Neural progenitor cell (in vitro differentiated cells): Measurements from ENCODE around the gene ADCY3. TPM values are rescaled to one million over a fixed set of nuclear protein-coding genes. Genes with fewer than 3 reads are reported as not detected.

Experiments used
- DNase-seq: peaks from one replicate; pipeline ENCODE4 v3.0.0-alpha.2; 2016; ENCODE audit warnings: low spot score
- H2AFZ ChIP-seq: fragments of 200-600 bp; sonication (generic); replicated peaks from 2 replicates; pipeline ENCODE4 v1.6.1; 2016; ENCODE audit warnings: antibody characterized with exemption
- H3F3A ChIP-seq: fragments of 200-600 bp; sonication (generic); 2 replicates; pipeline ENCODE4 v1.6.1; 2016; ENCODE audit warnings: antibody characterized with exemption, low read depth
- H3K27ac ChIP-seq: fragments of 200-600 bp; sonication (generic); 2 replicates; pipeline ENCODE4 v1.5.1; 2016; ENCODE audit warnings: mild to moderate bottlenecking
- H3K27me3 ChIP-seq: fragments of 200-600 bp; sonication (generic); 2 replicates; pipeline ENCODE4 v1.6.1; 2016; ENCODE audit warnings: mild to moderate bottlenecking, moderate library complexity
- H3K36me3 ChIP-seq: fragments of 200-600 bp; sonication (generic); 2 replicates; pipeline ENCODE4 v1.5.1; 2016
- H3K4me1 ChIP-seq: fragments of 200-600 bp; sonication (generic); 2 replicates; pipeline ENCODE4 v1.6.1; 2016; ENCODE audit warnings: mixed run types
- H3K4me2 ChIP-seq: fragments of 200-600 bp; sonication (generic); 2 replicates; pipeline ENCODE4 v1.6.1; 2016
- H3K4me3 ChIP-seq: fragments of 200-600 bp; sonication (generic); 2 replicates; pipeline ENCODE4 v1.5.1; 2016
- H3K79me2 ChIP-seq: fragments of 200-600 bp; sonication (generic); 2 replicates; pipeline ENCODE4 v1.6.1; 2016; ENCODE audit warnings: low read depth
- H3K9ac ChIP-seq: fragments of 200-600 bp; sonication (generic); 2 replicates; pipeline ENCODE4 v1.6.1; 2016
- H3K9me3 ChIP-seq: fragments of 200-600 bp; sonication (generic); 2 replicates; pipeline ENCODE4 v1.5.1; 2016; ENCODE audit warnings: low read depth
- H4K20me1 ChIP-seq: fragments of 200-600 bp; sonication (generic); 2 replicates; pipeline ENCODE4 v1.6.1; 2016; ENCODE audit warnings: low read depth
- H3K27ac Mint-ChIP-seq: 3 replicates; pipeline ENCODE4 v1.8.0; 2021; ENCODE audit warnings: mixed read lengths
- H3K27me3 Mint-ChIP-seq: 2 replicates; pipeline ENCODE4 v1.8.0; 2022; ENCODE audit warnings: low read depth, mild to moderate bottlenecking, inconsistent platforms, moderate library complexity, mixed read lengths; ENCODE audit not compliant: insufficient read depth
- H3K36me3 Mint-ChIP-seq: 3 replicates; pipeline ENCODE4 v1.8.0; 2021; ENCODE audit warnings: mixed read lengths
- H3K4me1 Mint-ChIP-seq: 3 replicates; pipeline ENCODE4 v1.8.0; 2021; ENCODE audit warnings: mixed read lengths
- H3K4me3 Mint-ChIP-seq: 3 replicates; pipeline ENCODE4 v1.8.0; 2021; ENCODE audit warnings: mild to moderate bottlenecking, moderate library complexity, mixed read lengths
- H3K9me3 Mint-ChIP-seq: 3 replicates; pipeline ENCODE4 v1.8.0; 2020; ENCODE audit warnings: mixed read lengths
- EZH2 ChIP-seq: fragments of 200-600 bp; sonication (generic); IDR thresholded peaks from 2 replicates; pipeline ENCODE4 v1.6.1; 2017; ENCODE audit warnings: antibody characterized with exemption, mild to moderate bottlenecking, moderate library complexity
- EZH2phosphoT487 ChIP-seq: fragments of 200-600 bp; sonication (generic); IDR thresholded peaks from 2 replicates; pipeline ENCODE4 v1.6.1; 2017; ENCODE audit warnings: antibody characterized with exemption
- total RNA-seq: library from RNA; depleted of rRNA; stranded (reverse); fragments of >200 nt; gene quantifications from 2 replicates; pipeline ENCODE4 v1.2.3, GENCODE V29; 2015; ENCODE audit warnings: low replicate concordance
- TF ChIP-seq, protein P1 (sequence below): fragments of 200-600 bp; sonication (generic); IDR thresholded peaks from 2 replicates; pipeline ENCODE4 v1.5.1; 2017; ENCODE audit warnings: antibody characterized with exemption, mild to moderate bottlenecking

ADCY3 gene
- total RNA-seq, 1 donor from 2014 or later: 25.3 TPM

DNA sequence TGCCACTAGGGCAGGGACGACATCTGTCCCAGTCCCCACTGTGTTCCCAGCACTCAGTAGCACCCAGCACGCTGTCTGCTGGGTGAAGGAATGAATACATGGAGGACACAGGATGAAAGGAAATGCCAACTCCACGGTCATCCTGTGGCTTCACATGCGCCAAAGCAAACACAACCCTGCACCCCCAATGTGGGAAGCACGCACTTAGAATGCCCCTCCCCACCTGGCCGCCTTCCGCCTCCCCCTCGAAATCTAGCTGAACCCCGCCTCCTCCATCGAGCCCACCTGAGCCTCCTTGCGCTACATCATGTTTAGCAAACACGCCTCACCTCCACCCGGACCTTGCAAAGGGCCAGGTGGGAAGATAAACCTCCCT lies 33.9 kb downstream of the ADCY3 start:
- Mint-ChIP-seq H3K27me3 (peaks cover 3% of the 10 kb centered on the region), H3K4me1 (peaks cover 11% of the 10 kb centered on the region), H3K27ac (peak overlapping the region; percentile 78), H3K36me3 (peaks cover 13% of the 10 kb centered on the region), H3K4me3 (no peak overlapping the region), H3K9me3 (peaks cover 2% of the 10 kb centered on the region)
- Histone ChIP-seq H3K36me3 (no peaks in the 10 kb centered on the region), H3K4me3 (no peak overlapping the region), H2AFZ (no peak overlapping the region), H3K27me3 (no peaks in the 10 kb centered on the region), H3K27ac (no peak overlapping the region), H4K20me1 (no peaks in the 10 kb centered on the region), H3K4me1 (no peaks in the 10 kb centered on the region), H3K9me3 (no peaks in the 10 kb centered on the region), H3K4me2 (no peak overlapping the region), H3K79me2 (no peaks in the 10 kb centered on the region), H3K9ac (no peak overlapping the region), H3F3A (no peaks in the 10 kb centered on the region)
- DNase-seq: no peak
- no peak for TF ChIP-seq EZH2
- TF ChIP-seq EZH2phosphoT487: no peak
- TF ChIP-seq, protein P1, sequence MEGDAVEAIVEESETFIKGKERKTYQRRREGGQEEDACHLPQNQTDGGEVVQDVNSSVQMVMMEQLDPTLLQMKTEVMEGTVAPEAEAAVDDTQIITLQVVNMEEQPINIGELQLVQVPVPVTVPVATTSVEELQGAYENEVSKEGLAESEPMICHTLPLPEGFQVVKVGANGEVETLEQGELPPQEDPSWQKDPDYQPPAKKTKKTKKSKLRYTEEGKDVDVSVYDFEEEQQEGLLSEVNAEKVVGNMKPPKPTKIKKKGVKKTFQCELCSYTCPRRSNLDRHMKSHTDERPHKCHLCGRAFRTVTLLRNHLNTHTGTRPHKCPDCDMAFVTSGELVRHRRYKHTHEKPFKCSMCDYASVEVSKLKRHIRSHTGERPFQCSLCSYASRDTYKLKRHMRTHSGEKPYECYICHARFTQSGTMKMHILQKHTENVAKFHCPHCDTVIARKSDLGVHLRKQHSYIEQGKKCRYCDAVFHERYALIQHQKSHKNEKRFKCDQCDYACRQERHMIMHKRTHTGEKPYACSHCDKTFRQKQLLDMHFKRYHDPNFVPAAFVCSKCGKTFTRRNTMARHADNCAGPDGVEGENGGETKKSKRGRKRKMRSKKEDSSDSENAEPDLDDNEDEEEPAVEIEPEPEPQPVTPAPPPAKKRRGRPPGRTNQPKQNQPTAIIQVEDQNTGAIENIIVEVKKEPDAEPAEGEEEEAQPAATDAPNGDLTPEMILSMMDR: no peak

DNA sequence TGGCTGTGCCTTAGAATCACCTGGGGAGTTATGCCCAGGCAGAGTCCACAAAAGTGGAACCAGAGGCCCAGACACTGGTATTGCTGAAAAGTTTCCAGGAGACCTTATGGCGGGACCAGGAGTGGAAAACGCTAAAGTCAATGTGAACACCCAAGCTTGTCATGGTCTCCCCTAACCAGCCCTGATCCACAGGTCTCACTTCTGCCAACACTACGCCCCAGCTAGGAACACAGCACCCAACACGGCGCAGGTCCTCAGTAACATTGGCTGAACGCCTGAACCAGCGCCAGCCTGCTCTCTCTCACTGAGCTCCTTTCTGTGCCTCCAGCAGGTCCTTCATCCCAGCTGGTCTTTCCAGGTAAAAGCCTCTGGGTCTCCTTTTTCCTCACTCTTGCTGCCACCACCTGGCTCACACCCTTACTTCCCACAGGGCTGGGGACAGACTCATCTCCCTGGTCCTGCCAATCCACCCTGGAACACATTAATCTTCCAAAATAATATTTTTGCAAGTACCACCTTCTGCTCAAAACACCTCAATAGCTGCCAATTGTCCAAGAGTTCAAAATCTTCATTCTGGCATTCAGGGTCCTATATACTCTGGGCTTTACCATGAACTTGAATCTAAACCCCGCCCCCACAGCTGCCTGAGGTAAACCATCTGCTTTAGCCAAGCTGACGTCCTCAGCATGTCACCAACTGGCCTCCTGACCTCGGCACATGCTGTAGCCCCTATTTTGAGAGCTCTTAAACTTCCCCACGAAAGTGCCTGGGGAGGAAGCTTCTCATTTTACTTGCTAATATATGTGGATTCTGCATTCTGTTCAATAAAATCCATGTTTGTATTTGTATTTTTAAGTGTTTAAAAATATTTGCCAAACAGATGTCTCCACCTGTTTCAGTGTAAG lies 34.6 kb downstream of the ADCY3 start:
- Histone ChIP-seq H3F3A (no peaks in the 10 kb centered on the region), H2AFZ (no peak overlapping the region), H3K79me2 (no peaks in the 10 kb centered on the region), H3K4me2 (no peak overlapping the region), H3K4me1 (no peaks in the 10 kb centered on the region), H3K4me3 (no peak overlapping the region), H3K27me3 (no peaks in the 10 kb centered on the region), H3K9ac (no peak overlapping the region), H3K36me3 (no peaks in the 10 kb centered on the region), H3K9me3 (no peaks in the 10 kb centered on the region), H4K20me1 (no peaks in the 10 kb centered on the region), H3K27ac (no peak overlapping the region)
- Mint-ChIP-seq H3K9me3 (peaks cover 2% of the 10 kb centered on the region), H3K27ac (peak overlapping the region; percentile 35), H3K4me1 (peaks cover 11% of the 10 kb centered on the region), H3K36me3 (peaks cover 13% of the 10 kb centered on the region), H3K4me3 (no peak overlapping the region), H3K27me3 (peaks cover 3% of the 10 kb centered on the region)
- DNase-seq: no peak
- no peak for TF ChIP-seq EZH2
- TF ChIP-seq EZH2phosphoT487: no peak
- TF ChIP-seq, protein P1: no peak

DNA sequence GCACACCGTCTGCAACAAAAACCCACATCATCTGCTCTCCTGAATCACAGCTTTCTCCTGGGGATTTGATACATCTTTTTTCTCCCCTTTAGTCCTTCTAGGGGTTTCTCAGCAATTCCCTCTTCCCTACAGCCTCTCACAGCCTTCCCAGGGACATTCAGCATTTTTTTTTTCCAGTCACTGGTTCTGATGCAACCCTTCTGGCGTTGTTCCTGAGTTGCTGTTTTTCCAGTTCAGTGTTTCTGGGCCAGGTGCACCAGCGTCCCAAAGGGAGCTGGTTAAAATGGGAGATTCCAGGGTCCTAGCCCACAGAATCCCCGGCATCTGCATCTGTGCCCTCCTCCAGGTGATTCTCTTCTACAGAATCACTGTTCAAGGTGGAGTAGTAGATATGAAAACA lies 36.1 kb downstream of the ADCY3 start:
- Histone ChIP-seq H3F3A (no peaks in the 10 kb centered on the region), H2AFZ (no peak overlapping the region), H3K36me3 (no peaks in the 10 kb centered on the region), H3K4me2 (no peak overlapping the region), H3K79me2 (no peaks in the 10 kb centered on the region), H3K4me3 (no peak overlapping the region), H3K27me3 (no peaks in the 10 kb centered on the region), H3K27ac (no peak overlapping the region), H3K9ac (no peak overlapping the region), H4K20me1 (no peaks in the 10 kb centered on the region), H3K4me1 (no peaks in the 10 kb centered on the region), H3K9me3 (no peaks in the 10 kb centered on the region)
- H3K9me3 Mint-ChIP-seq: peaks cover 2% of the 10 kb centered on the region
- TF ChIP-seq EZH2phosphoT487: no peak
- TF ChIP-seq, protein P1: no peak
- no peak for TF ChIP-seq EZH2
- no peak overlapping the region for H3K4me3 Mint-ChIP-seq
- H3K4me1 Mint-ChIP-seq: peaks cover 11% of the 10 kb centered on the region
- H3K36me3 Mint-ChIP-seq: peaks cover 13% of the 10 kb centered on the region
- H3K27me3 Mint-ChIP-seq: peaks cover 3% of the 10 kb centered on the region
- H3K27ac Mint-ChIP-seq: no peak overlapping the region
- DNase-seq: no peak
